ENCODE data around the gene FRY.

DNA sequence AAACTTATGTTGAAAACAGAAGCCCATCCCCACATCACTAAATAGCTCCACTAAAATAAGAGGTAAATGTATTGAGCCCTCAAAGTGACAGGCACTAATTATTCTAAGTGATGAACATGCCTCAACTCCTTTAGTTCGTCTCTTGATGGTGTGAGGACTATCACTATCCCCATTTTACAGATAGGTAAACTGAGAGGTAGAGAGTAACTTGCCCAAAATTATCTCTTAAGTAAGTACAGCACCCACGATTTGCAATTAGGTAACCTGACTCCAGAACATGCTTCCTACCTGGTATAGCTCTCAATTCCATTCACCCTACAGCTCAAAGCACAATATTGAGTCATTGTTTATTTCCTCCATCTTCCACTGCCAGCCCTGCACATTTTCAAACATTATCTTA lies 270.9 kb downstream of the FRY start:
- TF ChIP-seq EZH2 (IDR thresholded peaks at IDR 0.05), result no peak
- TF ChIP-seq POLR2AphosphoS5 (IDR thresholded peaks at IDR 0.05; ENCODE audit: borderline replicate concordance, low read depth, low read length), result no peak
- no peak for TF ChIP-seq FOXP2 (optimal IDR thresholded peaks at IDR 0.05; ENCODE audit: control extremely low read depth, extremely low read length, insufficient read depth)
